H1 (cell line): Measurements from ENCODE around the gene TSPAN15. TPM values are rescaled to one million over a fixed set of nuclear protein-coding genes. Genes with fewer than 3 reads are reported as not detected.

Experiments
- CTCF ChIA-PET: fragments of 300-600 bp; sonication (Branson Sonifier 250); formaldehyde crosslinking; loops from one replicate; lab custom pipeline; 2021; ENCODE audit not compliant: partially characterized antibody; lab: Charles Lee
- POLR2A ChIA-PET: fragments of 300-600 bp; sonication (Branson Sonifier 250); formaldehyde crosslinking; loops from one replicate; lab custom pipeline; 2021; ENCODE audit warnings: inconsistent platforms; ENCODE audit not compliant: partially characterized antibody; lab: Charles Lee
- DNase-seq, 2 experiments: peaks; one replicate each; pipeline versions ENCODE4 v3.0.0 to v3.0.0-alpha.2; 2010 to 2022; ENCODE audit warnings: low spot score in 2 of 2, low read depth in 1 of 2, mixed read lengths in 1 of 2
- FAIRE-seq: peaks from 2 replicates; lab custom pipeline; 2011; peaks lifted over from hg19 to GRCh38; lab: Jason Lieb, UNC
- H2AFZ ChIP-seq: 2 replicates; pipeline ENCODE4 v1.8.1; 2012; ENCODE audit warnings: low read length, inconsistent platforms
- H2AK5ac ChIP-seq: 2 replicates; pipeline ENCODE4 v1.6.1; 2013; ENCODE audit warnings: low read depth, low read length
- H2BK120ac ChIP-seq: replicated peaks from 2 replicates; pipeline ENCODE3; 2013; ENCODE audit warnings: low read depth, low read length, inconsistent platforms
- H2BK12ac ChIP-seq: 2 replicates; pipeline ENCODE4 v1.6.1; 2013; ENCODE audit warnings: low read depth, low read length
- H2BK15ac ChIP-seq: 2 replicates; pipeline ENCODE4 v1.6.1; 2013; ENCODE audit warnings: low read length
- H2BK20ac ChIP-seq: 2 replicates; pipeline ENCODE4 v1.6.1; 2013; ENCODE audit warnings: low read length
- H2BK5ac ChIP-seq: 2 replicates; pipeline ENCODE4 v1.6.1; 2013; ENCODE audit warnings: low read depth, low read length
- H3K14ac ChIP-seq: 2 replicates; pipeline ENCODE4 v1.6.1; 2013; ENCODE audit warnings: inconsistent platforms; ENCODE audit not compliant: insufficient read length
- H3K18ac ChIP-seq: 2 replicates; pipeline ENCODE4 v1.6.1; 2013; ENCODE audit warnings: low read length; ENCODE audit errors: extremely low read depth
- H3K23ac ChIP-seq: 2 replicates; pipeline ENCODE4 v1.6.1; 2013; ENCODE audit warnings: inconsistent platforms; ENCODE audit not compliant: insufficient read length
- H3K23me2 ChIP-seq: 2 replicates; pipeline ENCODE4 v1.6.1; 2013; ENCODE audit warnings: low read depth, low read length
- H3K27ac ChIP-seq: 2 replicates; pipeline ENCODE4 v1.6.1; 2011; ENCODE audit warnings: low read depth, low read length, inconsistent platforms
- H3K27me3 ChIP-seq, 4 experiments: replicated peaks in 1 of 4; 1 replicate in 1 of 4; 2 replicates in 3 of 4; pipeline versions ENCODE4 v1.6.1 to v1.8.1; 2011 to 2013; ENCODE audit warnings: low read length in 3 of 4, mild to moderate bottlenecking in 3 of 4, inconsistent platforms in 2 of 4, mixed read lengths in 2 of 4, moderate library complexity in 1 of 4; ENCODE audit not compliant: control insufficient read depth in 3 of 4, insufficient read depth in 3 of 4; ENCODE audit errors: extremely low read depth in 1 of 4
- H3K36me3 ChIP-seq, 4 experiments: 2 replicates each; pipeline versions ENCODE4 v1.6.1 to v1.8.1; 2011 to 2013; ENCODE audit warnings: mild to moderate bottlenecking in 4 of 4, low read length in 3 of 4, moderate library complexity in 2 of 4, control low read depth in 1 of 4, inconsistent platforms in 1 of 4; ENCODE audit not compliant: insufficient read depth in 4 of 4, control insufficient read depth in 2 of 4
- H3K4ac ChIP-seq: replicated peaks from 2 replicates; pipeline ENCODE3; 2013; ENCODE audit warnings: low read length, low read depth, mixed read lengths, inconsistent platforms; ENCODE audit not compliant: insufficient read length
- H3K4me1 ChIP-seq, 4 experiments: replicated peaks in 1 of 4; 1 replicate in 1 of 4; 2 replicates in 3 of 4; pipeline versions ENCODE4 v1.6.1 to v1.8.1; 2011 to 2013; ENCODE audit warnings: low read length in 3 of 4, inconsistent platforms in 2 of 4, mixed read lengths in 1 of 4; ENCODE audit not compliant: insufficient read depth in 4 of 4, control insufficient read depth in 3 of 4
- H3K4me2 ChIP-seq, 2 experiments: 2 replicates each; pipeline versions ENCODE4 v1.6.1 to v1.8.1; 2011 to 2013; ENCODE audit warnings: low read depth in 2 of 2, low read length in 2 of 2, control low read depth in 1 of 2, inconsistent platforms in 1 of 2, mild to moderate bottlenecking in 1 of 2; ENCODE audit not compliant: insufficient read depth in 1 of 2
- H3K4me3 ChIP-seq, 4 experiments: fragments of 200-600, 300-600 bp in 1 of 4; sonication (generic), shearing (Covaris generic), sonication (Bioruptor Twin) in 1 of 4; 2 replicates each; pipeline versions ENCODE4 v1.5.1 to v1.8.1; 2011 to 2016; ENCODE audit warnings: low read length in 4 of 4, low read depth in 3 of 4, control low read depth in 2 of 4, inconsistent platforms in 2 of 4, mild to moderate bottlenecking in 2 of 4, mixed read lengths in 1 of 4, moderate library complexity in 1 of 4; ENCODE audit not compliant: insufficient read depth in 2 of 4; ENCODE audit errors: extremely low read depth in 1 of 4
- H3K56ac ChIP-seq: replicated peaks from 2 replicates; pipeline ENCODE3; 2013; ENCODE audit warnings: low read depth, mild to moderate bottlenecking, mixed read lengths, low read length, inconsistent platforms; ENCODE audit not compliant: insufficient read length
- H3K79me1 ChIP-seq: 2 replicates; pipeline ENCODE4 v1.6.1; 2013; ENCODE audit warnings: low read depth, low read length, control low read depth
- H3K79me2 ChIP-seq, 2 experiments: 2 replicates each; pipeline versions ENCODE4 v1.6.1 to v1.8.1; 2012 to 2013; ENCODE audit warnings: low read length in 2 of 2, mild to moderate bottlenecking in 2 of 2, inconsistent platforms in 1 of 2; ENCODE audit not compliant: insufficient read depth in 2 of 2, control insufficient read depth in 1 of 2
- H3K9ac ChIP-seq, 4 experiments: replicated peaks in 1 of 4; 1 replicate in 1 of 4; 2 replicates in 3 of 4; pipeline versions ENCODE4 v1.6.1 to v1.8.1; 2011 to 2013; ENCODE audit warnings: low read depth in 3 of 4, low read length in 3 of 4, control low read depth in 2 of 4, mild to moderate bottlenecking in 2 of 4, moderate library complexity in 2 of 4, inconsistent platforms in 1 of 4; ENCODE audit errors: extremely low read depth in 1 of 4
- H3K9me3 ChIP-seq, 2 experiments: 2 replicates each; pipeline versions ENCODE4 v1.6.1 to v1.8.1; 2012 to 2013; ENCODE audit warnings: mild to moderate bottlenecking in 2 of 2, moderate library complexity in 2 of 2, control low read depth in 1 of 2, inconsistent platforms in 1 of 2, low read depth in 1 of 2, low read length in 1 of 2, mixed read lengths in 1 of 2; ENCODE audit not compliant: insufficient read depth in 2 of 2
- H4K20me1 ChIP-seq, 2 experiments: replicated peaks in 1 of 2; 2 replicates each; pipeline versions ENCODE3 to v1.8.1; 2011 to 2013; ENCODE audit warnings: inconsistent platforms in 2 of 2, low read length in 2 of 2, mild to moderate bottlenecking in 1 of 2; ENCODE audit not compliant: insufficient read depth in 2 of 2, control insufficient read depth in 1 of 2
- H4K5ac ChIP-seq: 2 replicates; pipeline ENCODE4 v1.6.1; 2013; ENCODE audit warnings: low read length, low read depth, mixed read lengths, inconsistent platforms; ENCODE audit not compliant: insufficient read length
- H4K8ac ChIP-seq: 2 replicates; pipeline ENCODE4 v1.8.0; 2013; ENCODE audit warnings: mild to moderate bottlenecking, moderate library complexity, low read length, inconsistent platforms; ENCODE audit not compliant: insufficient read depth; ENCODE audit errors: extremely low read depth
- H4K91ac ChIP-seq: replicated peaks from 2 replicates; pipeline ENCODE3; 2013; ENCODE audit warnings: low read length, mixed read lengths, inconsistent platforms; ENCODE audit not compliant: insufficient read length
- CREB1 ChIP-seq: IDR thresholded peaks from 2 replicates; pipeline ENCODE4 v1.6.1; 2012; ENCODE audit warnings: inconsistent platforms
- HDAC2 ChIP-seq, 2 experiments: fragments of 300-600 bp in 1 of 2; sonication (generic) in 1 of 2; IDR thresholded peaks; 2 replicates each; pipeline ENCODE4 v1.6.1; 2011 to 2012; ENCODE audit warnings: low read depth in 2 of 2, low read length in 2 of 2, mild to moderate bottlenecking in 2 of 2, moderate library complexity in 2 of 2, borderline replicate concordance in 1 of 2, inconsistent platforms in 1 of 2
- HDAC6 ChIP-seq: IDR thresholded peaks from one replicate; pipeline ENCODE4 v1.7.1; 2012; ENCODE audit warnings: low read depth, mild to moderate bottlenecking, inconsistent platforms, low read length, moderate library complexity
- JUN ChIP-seq: IDR thresholded peaks from 2 replicates; pipeline ENCODE4 v1.6.1; 2011; ENCODE audit warnings: low read depth, mild to moderate bottlenecking, improper control_type of control experiment, low read length
- NANOG ChIP-seq: IDR thresholded peaks from 2 replicates; pipeline ENCODE4 v1.6.1; 2011; ENCODE audit warnings: low read length, low read depth, mild to moderate bottlenecking, inconsistent platforms; ENCODE audit not compliant: insufficient read depth, poor library complexity, severe bottlenecking
- RBBP5 ChIP-seq: IDR thresholded peaks from 2 replicates; pipeline ENCODE4 v1.7.1; 2012; ENCODE audit warnings: low read depth, mild to moderate bottlenecking, inconsistent platforms, low read length, moderate library complexity, borderline replicate concordance
- SIRT6 ChIP-seq: IDR thresholded peaks from one replicate; pipeline ENCODE4 v1.7.1; 2012; ENCODE audit warnings: low read length, inconsistent platforms
- SP1 ChIP-seq: IDR thresholded peaks from 2 replicates; pipeline ENCODE4 v1.6.1; 2011; ENCODE audit warnings: low read depth, low read length
- SRF ChIP-seq: IDR thresholded peaks from 2 replicates; pipeline ENCODE4 v1.6.1; 2011; ENCODE audit warnings: mild to moderate bottlenecking, low read depth, low read length, moderate library complexity
- TAF7 ChIP-seq: optimal IDR thresholded peaks from 2 replicates; pipeline ENCODE3; 2011; ENCODE audit warnings: low read depth, mild to moderate bottlenecking, inconsistent platforms, low read length, moderate library complexity, borderline replicate concordance
- WGBS, 2 experiments: shearing (Covaris generic) in 1 of 2; methylation state at CpG; one replicate each; pipeline versions ENCODE4 v1.1.6 to v1.1.7; 2013 to 2015; ENCODE audit warnings: low lambda C conversion rate in 2 of 2, mixed read lengths in 2 of 2, inconsistent platforms in 1 of 2, low coverage in 1 of 2, missing lambda C conversion rate in 1 of 2; ENCODE audit not compliant: insufficient replicate concordance in 2 of 2, insufficient coverage in 1 of 2, insufficient read length in 1 of 2; ENCODE audit errors: extremely low coverage in 1 of 2, missing lambda C conversion rate in 1 of 2; 5-methylcytosine and 5-hydroxymethylcytosine counted together
- polyA plus RNA-seq, 7 experiments: library from polyadenylated mRNA; depleted of rRNA in 3 of 7; stranded (reverse) in 5 of 7; unstranded in 2 of 7; fragments of >200 nt in 5 of 7; fragments of 200-250 nt in 2 of 7; gene quantifications; 1 replicate in 5 of 7; 2 replicates in 1 of 7; 4 replicates in 1 of 7; pipeline versions ENCODE4 v1.2.1 to v1.2.3, GENCODE V29; 2011 to 2013; ENCODE audit warnings: missing spikeins in 2 of 7, mixed read lengths in 2 of 7
- total RNA-seq: library from RNA; stranded (reverse); fragmentation: NEBNext Ultra II Directional; extraction: Animal tissue kit (Norgen Biotek cat#: 25700); gene quantifications from 2 replicates; pipeline ENCODE4 v1.2.1, GENCODE V29; 2021
- TF ChIP-seq, protein P1 (sequence below): IDR thresholded peaks from 2 replicates; pipeline ENCODE4 v1.6.1; 2011; ENCODE audit warnings: low read length, improper control_type of control experiment
- TF ChIP-seq, protein P2 (sequence below): IDR thresholded peaks from 2 replicates; pipeline ENCODE4 v1.6.1; 2012; ENCODE audit warnings: low read length, inconsistent platforms

Gene TSPAN15
- total and polyA plus RNA-seq, 2 of the 8 experiments (the other 6 are each of a cell fraction or from before 2014, with no cell fraction given), result 9.7 to 20.0 TPM

DNA sequence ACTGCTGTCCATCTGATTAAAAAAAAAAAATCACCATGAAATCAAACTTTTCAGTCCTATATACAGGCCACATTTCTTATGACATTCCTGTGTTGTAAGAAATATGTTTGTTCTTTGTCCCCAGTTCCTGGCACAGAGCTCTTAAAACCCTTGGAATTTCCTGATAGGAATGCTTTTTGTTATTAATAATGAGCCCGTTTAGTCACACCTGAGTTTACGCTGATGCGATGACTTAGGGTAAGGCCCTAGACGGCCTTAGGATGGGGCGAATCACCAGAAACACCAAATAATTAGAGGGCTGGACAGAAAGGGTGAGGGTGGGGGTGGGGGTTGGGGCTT, 17.5 kb downstream of the TSPAN15 start:
- H3K36me3 ChIP-seq, result no peaks in the 10 kb centered on the region
- peaks cover 0 to 5% (median 0%) of the 10 kb centered on the region in 4 experiments; a peak in 3 of 7 replicates for H3K4me1 ChIP-seq
- no peaks in the 10 kb centered on the region for H4K20me1 ChIP-seq
- H3K27ac ChIP-seq, result no peak overlapping the region
- H2BK20ac ChIP-seq, result no peak overlapping the region
- no peak overlapping the region for H3K4ac ChIP-seq
- no peak overlapping the region for H3K56ac ChIP-seq
- H3K79me1 ChIP-seq, result no peaks in the 10 kb centered on the region
- no peak overlapping the region for H3K4me2 ChIP-seq
- WGBS, 2 experiments, result 60% methylated on average over 5 of the region's 5 CpGs; no CpG with 5 or more reads in 1 of the 2 experiments
- H4K8ac ChIP-seq, result no peak overlapping the region
- H3K23me2 ChIP-seq, result no peaks in the 10 kb centered on the region
- no peak overlapping the region for H3K23ac ChIP-seq
- no peak overlapping the region for H4K5ac ChIP-seq
- H3K4me3 ChIP-seq, result no peak overlapping the region
- DNase-seq, result no peak
- H3K27me3 ChIP-seq, result no peaks in the 10 kb centered on the region
- no peaks in the 10 kb centered on the region for H3K9me3 ChIP-seq
- ChIA-PET CTCF (interaction anchor here (0.6 to 9.5 kb wide), 11 partner anchors 11 to 249 kb away, joined by 3 to 92 read pairs (median 3); partner anchors contain the start of gene TSPAN15), POLR2A (no interaction called here)
- no peak for FAIRE-seq
- no peak overlapping the region for H2BK5ac ChIP-seq
- H3K9ac ChIP-seq, result no peak overlapping the region
- no peak overlapping the region for H4K91ac ChIP-seq
- no peak overlapping the region for H2AK5ac ChIP-seq
- H3K14ac ChIP-seq, result no peak overlapping the region
- H2BK12ac ChIP-seq, result no peak overlapping the region
- no peak overlapping the region for H2BK15ac ChIP-seq
- H3K79me2 ChIP-seq, result no peaks in the 10 kb centered on the region
- H2AFZ ChIP-seq, result no peak overlapping the region
- H3K18ac ChIP-seq, result no peak overlapping the region
- H2BK120ac ChIP-seq, result no peak overlapping the region
- no peak for TF ChIP-seq HDAC2 (IDR thresholded peaks at IDR 0.05; ENCODE audit: borderline replicate concordance in 1 of 2, low read depth in 2 of 2, low read length in 2 of 2)
- TF ChIP-seq SP1, result no peak
- TF ChIP-seq SRF, result no peak
- TF ChIP-seq SIRT6, result no peak
- TF ChIP-seq, protein P1, sequence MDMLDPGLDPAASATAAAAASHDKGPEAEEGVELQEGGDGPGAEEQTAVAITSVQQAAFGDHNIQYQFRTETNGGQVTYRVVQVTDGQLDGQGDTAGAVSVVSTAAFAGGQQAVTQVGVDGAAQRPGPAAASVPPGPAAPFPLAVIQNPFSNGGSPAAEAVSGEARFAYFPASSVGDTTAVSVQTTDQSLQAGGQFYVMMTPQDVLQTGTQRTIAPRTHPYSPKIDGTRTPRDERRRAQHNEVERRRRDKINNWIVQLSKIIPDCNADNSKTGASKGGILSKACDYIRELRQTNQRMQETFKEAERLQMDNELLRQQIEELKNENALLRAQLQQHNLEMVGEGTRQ, result no peak
- TF ChIP-seq, protein P2, sequence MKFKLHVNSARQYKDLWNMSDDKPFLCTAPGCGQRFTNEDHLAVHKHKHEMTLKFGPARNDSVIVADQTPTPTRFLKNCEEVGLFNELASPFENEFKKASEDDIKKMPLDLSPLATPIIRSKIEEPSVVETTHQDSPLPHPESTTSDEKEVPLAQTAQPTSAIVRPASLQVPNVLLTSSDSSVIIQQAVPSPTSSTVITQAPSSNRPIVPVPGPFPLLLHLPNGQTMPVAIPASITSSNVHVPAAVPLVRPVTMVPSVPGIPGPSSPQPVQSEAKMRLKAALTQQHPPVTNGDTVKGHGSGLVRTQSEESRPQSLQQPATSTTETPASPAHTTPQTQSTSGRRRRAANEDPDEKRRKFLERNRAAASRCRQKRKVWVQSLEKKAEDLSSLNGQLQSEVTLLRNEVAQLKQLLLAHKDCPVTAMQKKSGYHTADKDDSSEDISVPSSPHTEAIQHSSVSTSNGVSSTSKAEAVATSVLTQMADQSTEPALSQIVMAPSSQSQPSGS, result no peak
- no peak for TF ChIP-seq TAF7
- TF ChIP-seq JUN, result no peak
- TF ChIP-seq HDAC6, result no peak
- no peak for TF ChIP-seq CREB1
- no peak for TF ChIP-seq NANOG
- no peak for TF ChIP-seq RBBP5
